ENCODE measurements around the gene DENND5B.

DNA sequence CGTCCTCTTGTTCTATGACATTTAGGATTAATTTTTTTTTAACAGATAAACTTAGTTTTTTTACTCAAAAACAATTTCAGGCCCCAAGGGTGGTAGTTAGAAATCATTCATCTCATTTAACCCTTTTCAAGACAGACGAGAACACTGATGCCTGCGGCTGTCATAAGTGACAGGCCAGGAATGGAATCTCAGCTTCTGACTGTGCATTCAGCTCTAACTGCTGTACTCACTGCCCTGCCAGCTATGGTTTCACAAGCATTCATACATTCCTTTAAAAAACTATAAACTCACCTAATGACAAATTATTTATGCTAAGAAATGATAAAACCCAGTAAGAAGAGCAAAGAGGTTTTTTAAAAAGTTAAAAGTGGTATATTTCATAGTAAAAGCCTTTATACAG is 8.8 kb downstream of the DENND5B start:
- TF ChIP-seq, protein P1, sequence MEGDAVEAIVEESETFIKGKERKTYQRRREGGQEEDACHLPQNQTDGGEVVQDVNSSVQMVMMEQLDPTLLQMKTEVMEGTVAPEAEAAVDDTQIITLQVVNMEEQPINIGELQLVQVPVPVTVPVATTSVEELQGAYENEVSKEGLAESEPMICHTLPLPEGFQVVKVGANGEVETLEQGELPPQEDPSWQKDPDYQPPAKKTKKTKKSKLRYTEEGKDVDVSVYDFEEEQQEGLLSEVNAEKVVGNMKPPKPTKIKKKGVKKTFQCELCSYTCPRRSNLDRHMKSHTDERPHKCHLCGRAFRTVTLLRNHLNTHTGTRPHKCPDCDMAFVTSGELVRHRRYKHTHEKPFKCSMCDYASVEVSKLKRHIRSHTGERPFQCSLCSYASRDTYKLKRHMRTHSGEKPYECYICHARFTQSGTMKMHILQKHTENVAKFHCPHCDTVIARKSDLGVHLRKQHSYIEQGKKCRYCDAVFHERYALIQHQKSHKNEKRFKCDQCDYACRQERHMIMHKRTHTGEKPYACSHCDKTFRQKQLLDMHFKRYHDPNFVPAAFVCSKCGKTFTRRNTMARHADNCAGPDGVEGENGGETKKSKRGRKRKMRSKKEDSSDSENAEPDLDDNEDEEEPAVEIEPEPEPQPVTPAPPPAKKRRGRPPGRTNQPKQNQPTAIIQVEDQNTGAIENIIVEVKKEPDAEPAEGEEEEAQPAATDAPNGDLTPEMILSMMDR (conservative IDR thresholded peaks at IDR 0.05 in 1 of 2, IDR thresholded peaks at IDR 0.05 in 1 of 2; ENCODE audit: extremely low read depth in 1 of 2, insufficient read depth in 1 of 2, low read depth in 1 of 2, low read length in 2 of 2) = no peak
- no peak for TF ChIP-seq EZH2 (IDR thresholded peaks at IDR 0.05; ENCODE audit: borderline replicate concordance, low read length)

Data from mammary epithelial cell (primary cell).